H1 (cell line): ENCODE data around the gene RBP5.

Experiments
- BRCA1 ChIP-seq: IDR thresholded peaks from 2 replicates; pipeline ENCODE4 v1.6.1; 2012; ENCODE audit warnings: low read depth, low read length, improper control_type of control experiment
- JUN ChIP-seq: IDR thresholded peaks from 2 replicates; pipeline ENCODE4 v1.6.1; 2011; ENCODE audit warnings: low read depth, mild to moderate bottlenecking, improper control_type of control experiment, low read length
- POLR2A ChIP-seq, 2 experiments: IDR thresholded peaks; 1 replicate in 1 of 2; 2 replicates in 1 of 2; pipeline ENCODE4 v1.6.1; 2011; ENCODE audit warnings: low read depth in 2 of 2, low read length in 2 of 2, mild to moderate bottlenecking in 2 of 2; ENCODE audit errors: control extremely low read depth in 1 of 2
- TAF1 ChIP-seq: IDR thresholded peaks from 2 replicates; pipeline ENCODE4 v1.6.1; 2011; ENCODE audit warnings: mild to moderate bottlenecking, low read depth, low read length
- TF ChIP-seq, protein P1 (sequence below), 3 experiments: IDR thresholded peaks; 1 replicate in 2 of 3; 2 replicates in 1 of 3; pipeline versions ENCODE4 v1.5.1 to v1.6.1; 2011; ENCODE audit warnings: low read length in 3 of 3, mild to moderate bottlenecking in 3 of 3, inconsistent platforms in 2 of 3, low read depth in 1 of 3, moderate library complexity in 1 of 3; ENCODE audit not compliant: insufficient read depth in 1 of 3; ENCODE audit errors: control extremely low read depth in 1 of 3

DNA sequence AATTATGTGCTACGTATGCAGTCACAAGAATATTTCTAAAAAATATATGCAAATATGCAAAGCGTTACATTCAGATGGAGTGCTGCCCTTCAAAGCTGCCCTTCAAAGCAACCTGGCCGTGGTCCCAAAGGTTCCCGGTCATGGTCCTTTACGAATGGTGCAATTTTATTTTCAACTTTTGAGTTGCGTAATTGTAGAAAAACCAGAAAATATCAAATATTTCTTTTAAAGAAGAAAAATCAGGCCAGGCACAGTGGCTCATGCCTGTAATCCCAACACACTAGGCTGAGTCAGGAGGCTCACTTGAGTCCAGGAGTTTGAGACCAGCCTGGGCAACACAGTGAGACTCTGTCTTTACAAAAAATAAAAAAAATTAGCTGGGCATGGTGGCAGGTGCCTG, 22.8 kb upstream of the RBP5 start:
- TF ChIP-seq, protein P1, sequence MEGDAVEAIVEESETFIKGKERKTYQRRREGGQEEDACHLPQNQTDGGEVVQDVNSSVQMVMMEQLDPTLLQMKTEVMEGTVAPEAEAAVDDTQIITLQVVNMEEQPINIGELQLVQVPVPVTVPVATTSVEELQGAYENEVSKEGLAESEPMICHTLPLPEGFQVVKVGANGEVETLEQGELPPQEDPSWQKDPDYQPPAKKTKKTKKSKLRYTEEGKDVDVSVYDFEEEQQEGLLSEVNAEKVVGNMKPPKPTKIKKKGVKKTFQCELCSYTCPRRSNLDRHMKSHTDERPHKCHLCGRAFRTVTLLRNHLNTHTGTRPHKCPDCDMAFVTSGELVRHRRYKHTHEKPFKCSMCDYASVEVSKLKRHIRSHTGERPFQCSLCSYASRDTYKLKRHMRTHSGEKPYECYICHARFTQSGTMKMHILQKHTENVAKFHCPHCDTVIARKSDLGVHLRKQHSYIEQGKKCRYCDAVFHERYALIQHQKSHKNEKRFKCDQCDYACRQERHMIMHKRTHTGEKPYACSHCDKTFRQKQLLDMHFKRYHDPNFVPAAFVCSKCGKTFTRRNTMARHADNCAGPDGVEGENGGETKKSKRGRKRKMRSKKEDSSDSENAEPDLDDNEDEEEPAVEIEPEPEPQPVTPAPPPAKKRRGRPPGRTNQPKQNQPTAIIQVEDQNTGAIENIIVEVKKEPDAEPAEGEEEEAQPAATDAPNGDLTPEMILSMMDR (IDR thresholded peaks at IDR 0.05; ENCODE audit: control extremely low read depth in 1 of 3, insufficient read depth in 1 of 3, low read depth in 1 of 3, low read length in 3 of 3) = no peak
- TF ChIP-seq POLR2A (IDR thresholded peaks at IDR 0.05; ENCODE audit: control extremely low read depth in 1 of 2, low read depth in 2 of 2, low read length in 2 of 2) (no peak), TAF1 (no peak), JUN (no peak), BRCA1 (no peak)
